Measurements from ENCODE around the gene ARHGEF2. TPM values are rescaled to one million over a fixed set of nuclear protein-coding genes. Genes with fewer than 3 reads are reported as not detected.

Gene ARHGEF2
- total RNA-seq, 1 donor from 2014 or later: 199 TPM

DNA sequence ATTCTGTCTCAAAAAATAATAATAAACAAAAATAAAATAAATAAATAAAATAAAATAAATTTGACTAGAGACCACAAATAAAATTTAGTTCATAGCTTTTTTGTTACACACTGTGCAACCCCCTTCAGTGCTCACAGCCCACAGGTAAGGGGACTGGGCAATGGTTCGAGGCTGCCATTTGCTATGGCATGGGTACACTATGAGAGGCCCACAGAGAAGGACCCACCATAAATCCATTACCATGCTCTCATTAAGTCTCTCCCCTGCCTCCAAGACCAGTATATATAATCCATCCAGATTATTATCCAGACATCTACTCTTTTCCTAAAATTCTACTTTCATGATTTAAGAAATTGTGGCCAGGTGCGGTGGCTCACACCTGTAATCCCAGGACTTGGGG lies 58.5 kb downstream of the ARHGEF2 start:
- TF ChIP-seq, protein P1, sequence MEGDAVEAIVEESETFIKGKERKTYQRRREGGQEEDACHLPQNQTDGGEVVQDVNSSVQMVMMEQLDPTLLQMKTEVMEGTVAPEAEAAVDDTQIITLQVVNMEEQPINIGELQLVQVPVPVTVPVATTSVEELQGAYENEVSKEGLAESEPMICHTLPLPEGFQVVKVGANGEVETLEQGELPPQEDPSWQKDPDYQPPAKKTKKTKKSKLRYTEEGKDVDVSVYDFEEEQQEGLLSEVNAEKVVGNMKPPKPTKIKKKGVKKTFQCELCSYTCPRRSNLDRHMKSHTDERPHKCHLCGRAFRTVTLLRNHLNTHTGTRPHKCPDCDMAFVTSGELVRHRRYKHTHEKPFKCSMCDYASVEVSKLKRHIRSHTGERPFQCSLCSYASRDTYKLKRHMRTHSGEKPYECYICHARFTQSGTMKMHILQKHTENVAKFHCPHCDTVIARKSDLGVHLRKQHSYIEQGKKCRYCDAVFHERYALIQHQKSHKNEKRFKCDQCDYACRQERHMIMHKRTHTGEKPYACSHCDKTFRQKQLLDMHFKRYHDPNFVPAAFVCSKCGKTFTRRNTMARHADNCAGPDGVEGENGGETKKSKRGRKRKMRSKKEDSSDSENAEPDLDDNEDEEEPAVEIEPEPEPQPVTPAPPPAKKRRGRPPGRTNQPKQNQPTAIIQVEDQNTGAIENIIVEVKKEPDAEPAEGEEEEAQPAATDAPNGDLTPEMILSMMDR (IDR thresholded peaks at IDR 0.05): no peak
- Mint-ChIP-seq H3K4me1 (ENCODE audit: unreplicated experiment) (no peaks in the 10 kb centered on the region), H3K9me3 (ENCODE audit: unreplicated experiment) (no peaks in the 10 kb centered on the region), H3K27ac (ENCODE audit: unreplicated experiment) (no peak overlapping the region), H3K4me3 (ENCODE audit: unreplicated experiment) (no peak overlapping the region), H3K36me3 (ENCODE audit: unreplicated experiment) (peaks cover 47% of the 10 kb centered on the region), H3K27me3 (ENCODE audit: unreplicated experiment) (no peaks in the 10 kb centered on the region)
- DNase-seq (ENCODE audit: extremely low spot score, unreplicated experiment): no peak

DNA sequence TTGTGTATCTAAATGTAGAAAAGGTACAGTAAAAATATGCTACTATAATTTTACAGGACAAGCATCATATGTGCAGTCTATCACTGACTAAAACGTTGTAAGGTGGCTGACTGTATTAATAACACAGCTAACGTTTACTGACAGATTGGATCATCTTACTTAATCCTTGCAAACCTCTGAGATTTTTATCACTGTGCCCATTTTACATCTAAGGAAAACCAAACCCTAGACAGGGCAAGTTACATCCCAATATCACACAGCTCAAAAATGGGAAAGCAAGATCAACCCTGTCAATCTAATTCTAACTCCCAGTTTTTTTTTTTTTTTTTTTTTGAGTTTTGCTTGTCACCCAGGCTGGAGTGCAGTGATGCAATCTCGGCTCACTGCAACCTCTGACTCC lies 59.7 kb downstream of the ARHGEF2 start:
- H3K4me1 Mint-ChIP-seq (ENCODE audit: unreplicated experiment): no peaks in the 10 kb centered on the region

DNA sequence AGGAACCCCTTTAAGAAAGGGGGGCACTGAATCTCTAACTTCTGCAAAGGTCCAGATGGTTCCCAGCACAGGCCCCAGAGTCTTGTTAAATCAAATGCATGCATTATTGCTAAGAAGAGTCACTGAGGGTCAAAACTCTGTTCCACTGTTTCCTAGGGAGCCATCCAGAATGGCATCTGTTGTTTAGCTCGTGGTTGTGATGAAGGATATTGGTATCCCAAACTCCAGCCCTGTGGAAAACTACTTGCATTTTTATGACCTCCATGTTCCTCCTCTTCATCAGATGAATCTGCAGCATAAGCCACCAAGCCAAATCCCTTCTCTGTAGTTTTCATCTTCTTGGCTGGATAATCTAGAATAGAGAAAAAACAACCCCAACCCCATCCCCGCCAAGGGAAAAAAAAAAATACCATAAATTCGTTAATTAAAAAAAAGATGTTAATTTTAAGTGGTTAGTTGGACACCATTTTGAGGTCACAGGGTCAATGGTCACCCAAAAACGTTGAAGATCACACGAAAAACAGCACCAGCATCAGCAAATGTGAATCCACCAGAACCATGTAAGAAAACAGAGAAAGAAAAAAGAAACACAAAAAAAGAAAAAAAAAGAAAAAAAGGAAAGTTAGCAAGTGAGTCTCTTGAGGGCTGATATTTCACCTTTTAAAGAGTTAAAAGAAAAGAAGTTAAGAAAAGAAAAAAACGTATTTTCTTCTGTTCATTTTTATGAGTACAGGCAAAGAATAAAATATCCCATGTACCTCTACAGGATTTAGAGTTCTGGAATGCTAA lies 64.2 kb downstream of the ARHGEF2 start:
- Mint-ChIP-seq H3K4me1 (ENCODE audit: unreplicated experiment) (peaks cover 20% of the 10 kb centered on the region), H3K4me3 (ENCODE audit: unreplicated experiment) (no peak overlapping the region), H3K27ac (ENCODE audit: unreplicated experiment) (peak overlapping the region; percentile 66), H3K9me3 (ENCODE audit: unreplicated experiment) (no peaks in the 10 kb centered on the region), H3K27me3 (ENCODE audit: unreplicated experiment) (no peaks in the 10 kb centered on the region), H3K36me3 (ENCODE audit: unreplicated experiment) (peaks cover 33% of the 10 kb centered on the region)
- TF ChIP-seq, protein P1 (IDR thresholded peaks at IDR 0.05): no peak
- DNase-seq (ENCODE audit: extremely low spot score, unreplicated experiment): peak; percentile 32

More for the DNA sequence above, 59.7 kb downstream of the ARHGEF2 start:
- TF ChIP-seq, protein P1 (IDR thresholded peaks at IDR 0.05): no peak
- H3K27ac Mint-ChIP-seq (ENCODE audit: unreplicated experiment): no peak overlapping the region
- DNase-seq (ENCODE audit: extremely low spot score, unreplicated experiment): no peak
- H3K27me3 Mint-ChIP-seq (ENCODE audit: unreplicated experiment): no peaks in the 10 kb centered on the region
- peaks cover 52% of the 10 kb centered on the region for H3K36me3 Mint-ChIP-seq (ENCODE audit: unreplicated experiment)
- H3K4me3 Mint-ChIP-seq (ENCODE audit: unreplicated experiment): no peak overlapping the region
- H3K9me3 Mint-ChIP-seq (ENCODE audit: unreplicated experiment): no peaks in the 10 kb centered on the region

DNA sequence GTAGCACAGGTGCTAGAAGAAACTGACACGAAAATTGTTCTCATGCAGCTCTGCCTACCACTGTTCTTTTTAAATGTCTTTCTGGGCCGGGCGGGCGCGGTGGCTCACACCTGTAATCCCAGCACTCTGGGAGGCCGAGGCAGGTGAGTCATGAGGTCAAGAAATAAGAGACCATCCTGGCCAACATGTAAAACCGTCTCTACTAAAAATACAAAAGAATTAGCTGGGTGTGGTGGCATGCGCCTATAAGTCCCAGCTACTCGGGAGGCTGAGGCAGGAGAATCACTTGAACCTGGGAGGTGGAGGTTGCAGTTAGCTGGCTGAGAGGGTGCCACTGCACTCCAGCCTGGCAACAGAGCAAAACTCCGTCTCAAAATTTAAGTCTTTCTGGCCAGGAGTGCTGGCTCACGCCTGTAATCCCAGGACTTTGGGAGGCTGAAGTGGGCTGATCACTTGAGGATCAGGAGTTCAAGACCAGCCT lies 66.3 kb downstream of the ARHGEF2 start:
- Mint-ChIP-seq H3K9me3 (ENCODE audit: unreplicated experiment) (no peaks in the 10 kb centered on the region), H3K4me3 (ENCODE audit: unreplicated experiment) (peak overlapping the region; percentile 98), H3K4me1 (ENCODE audit: unreplicated experiment) (peaks cover 21% of the 10 kb centered on the region), H3K27me3 (ENCODE audit: unreplicated experiment) (no peaks in the 10 kb centered on the region), H3K27ac (ENCODE audit: unreplicated experiment) (peak overlapping the region; percentile 99), H3K36me3 (ENCODE audit: unreplicated experiment) (peaks cover 34% of the 10 kb centered on the region)
- TF ChIP-seq, protein P1 (IDR thresholded peaks at IDR 0.05): no peak
- DNase-seq (ENCODE audit: extremely low spot score, unreplicated experiment): peak; percentile 65

Measured in osteocyte (in vitro differentiated cells).